HUES64 (cell line): Measurements from ENCODE around the gene PHLDB2.

ENCODE experiments used
- H3K27ac ChIP-seq: 2 replicates; pipeline ENCODE4 v1.7.0; 2013; ENCODE audit warnings: low read depth, low read length, inconsistent platforms
- H3K27me3 ChIP-seq: 2 replicates; pipeline ENCODE4 v1.6.1; 2013; ENCODE audit warnings: mild to moderate bottlenecking, low read length; ENCODE audit not compliant: insufficient read depth
- H3K36me3 ChIP-seq: 2 replicates; pipeline ENCODE4 v1.6.1; 2013; ENCODE audit warnings: mild to moderate bottlenecking, low read length; ENCODE audit not compliant: insufficient read depth
- H3K4me1 ChIP-seq: 2 replicates; pipeline ENCODE4 v1.6.1; 2013; ENCODE audit warnings: mild to moderate bottlenecking, low read length, moderate library complexity; ENCODE audit not compliant: insufficient read depth
- H3K4me3 ChIP-seq: 2 replicates; pipeline ENCODE4 v1.5.1; 2013; ENCODE audit warnings: mild to moderate bottlenecking, low read length, moderate library complexity
- H3K9ac ChIP-seq: 2 replicates; pipeline ENCODE4 v1.6.1; 2013; ENCODE audit warnings: mild to moderate bottlenecking, low read depth, low read length
- H3K9me3 ChIP-seq: 2 replicates; pipeline ENCODE4 v1.6.1; 2013; ENCODE audit warnings: low read depth, low read length; ENCODE audit not compliant: insufficient read depth
- WGBS: fragments of 150-250, 120-280 bp; methylation state at CpG from one replicate; pipeline ENCODE4 v1.1.7; 2013; ENCODE audit warnings: missing lambda C conversion rate; 5-methylcytosine and 5-hydroxymethylcytosine counted together

PHLDB2 gene

GRCh38 chr3:111850537-111850936, 8.5 kb upstream of the PHLDB2 start:
- H3K4me3 ChIP-seq = no peak overlapping the region
- no peaks in the 10 kb centered on the region for H3K27me3 ChIP-seq
- 94% methylated on average over 3 of the region's 3 CpGs for WGBS
- no peaks in the 10 kb centered on the region for H3K9me3 ChIP-seq
- H3K27ac ChIP-seq = no peak overlapping the region
- no peaks in the 10 kb centered on the region for H3K36me3 ChIP-seq
- peaks cover 22% of the 10 kb centered on the region for H3K4me1 ChIP-seq
- no peak overlapping the region for H3K9ac ChIP-seq

DNA sequence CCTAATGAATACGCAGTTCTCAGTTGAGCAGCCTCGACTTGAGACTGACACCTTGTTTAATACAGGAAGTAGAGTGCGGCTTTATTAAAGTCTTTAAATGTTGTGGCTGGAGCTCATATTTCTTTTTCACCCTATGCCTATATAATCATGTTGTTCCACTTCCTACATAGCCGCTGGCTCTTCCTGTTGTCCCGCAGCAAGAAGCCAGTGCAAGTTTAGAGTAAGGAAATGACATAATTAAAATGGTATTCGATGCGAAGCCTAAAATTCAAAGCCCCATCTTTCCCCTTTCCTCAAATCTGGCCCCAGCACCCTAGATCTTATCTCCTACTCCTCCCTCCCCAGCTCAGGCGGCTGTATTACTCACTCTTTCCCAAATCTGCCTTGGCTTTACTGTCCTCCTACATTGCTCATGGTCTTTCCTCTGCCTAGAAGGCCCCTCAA, 7.5 kb upstream of the PHLDB2 start:
- Histone ChIP-seq H3K9ac (no peak overlapping the region), H3K27me3 (peaks cover 3% of the 10 kb centered on the region; the same call in 1 of the 2 replicates), H3K4me3 (no peak overlapping the region), H3K36me3 (no peaks in the 10 kb centered on the region), H3K9me3 (no peaks in the 10 kb centered on the region), H3K27ac (no peak overlapping the region), H3K4me1 (peaks cover 22% of the 10 kb centered on the region)
- WGBS = 68% methylated on average over 6 of the region's 8 CpGs

GRCh38 chr3:111852540-111852939, 6.5 kb upstream of the PHLDB2 start:
- no peak overlapping the region for H3K4me3 ChIP-seq
- 93% methylated on average over 2 of the region's 3 CpGs for WGBS
- H3K27ac ChIP-seq = no peak overlapping the region
- H3K9ac ChIP-seq = no peak overlapping the region
- H3K4me1 ChIP-seq = peaks cover 22% of the 10 kb centered on the region
- H3K27me3 ChIP-seq = peaks cover 11% of the 10 kb centered on the region; the same call in 1 of the 2 replicates
- H3K36me3 ChIP-seq = no peaks in the 10 kb centered on the region
- no peaks in the 10 kb centered on the region for H3K9me3 ChIP-seq

GRCh38 chr3:111853068-111853467, 6.0 kb upstream of the PHLDB2 start:
- no peak overlapping the region for H3K27ac ChIP-seq

GRCh38 chr3:111854990-111855389, 4.1 kb upstream of the PHLDB2 start:
- H3K36me3 ChIP-seq = no peaks in the 10 kb centered on the region
- H3K9ac ChIP-seq = no peak overlapping the region
- WGBS = 90% methylated on average over 1 of the region's 2 CpGs
- H3K27me3 ChIP-seq = peaks cover 19% of the 10 kb centered on the region
- no peak overlapping the region for H3K4me3 ChIP-seq
- no peak overlapping the region for H3K27ac ChIP-seq
- no peaks in the 10 kb centered on the region for H3K9me3 ChIP-seq
- H3K4me1 ChIP-seq = peaks cover 22% of the 10 kb centered on the region

More at GRCh38 chr3:111853068-111853467, 6.0 kb upstream of the PHLDB2 start:
- Histone ChIP-seq H3K36me3 (no peaks in the 10 kb centered on the region), H3K27me3 (peaks cover 12% of the 10 kb centered on the region; the same call in 1 of the 2 replicates), H3K4me1 (peaks cover 21% of the 10 kb centered on the region), H3K4me3 (no peak overlapping the region), H3K9me3 (no peaks in the 10 kb centered on the region), H3K9ac (no peak overlapping the region)
- WGBS = 82% methylated on average over 1 of the region's 1 CpG

DNA sequence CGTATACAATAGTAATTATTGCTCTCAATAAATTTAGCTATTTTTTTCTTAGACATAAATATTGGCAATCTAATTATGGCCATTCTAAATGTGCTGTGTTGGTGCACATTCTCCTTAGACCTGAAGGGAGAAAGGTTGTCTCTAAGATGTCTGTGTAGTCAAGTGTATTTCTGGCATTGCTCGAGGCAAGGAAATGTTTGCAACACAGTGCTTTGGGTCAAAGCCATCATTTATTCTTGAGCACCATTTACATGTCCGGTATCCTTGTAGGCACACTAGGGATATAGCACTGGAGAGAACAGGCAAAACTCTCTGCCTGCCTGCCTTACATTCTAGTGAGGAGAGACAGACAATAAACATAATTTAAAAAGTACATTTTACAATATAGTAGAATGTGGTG, 2.6 kb upstream of the PHLDB2 start:
- no peak overlapping the region for H3K4me3 ChIP-seq
- H3K27ac ChIP-seq = no peak overlapping the region
- no peaks in the 10 kb centered on the region for H3K9me3 ChIP-seq
- H3K36me3 ChIP-seq = no peaks in the 10 kb centered on the region
- H3K27me3 ChIP-seq = peaks cover 24% of the 10 kb centered on the region
- H3K9ac ChIP-seq = no peak overlapping the region
- peaks cover 31% of the 10 kb centered on the region for H3K4me1 ChIP-seq
- WGBS = 94% methylated on average over 2 of the region's 3 CpGs

DNA sequence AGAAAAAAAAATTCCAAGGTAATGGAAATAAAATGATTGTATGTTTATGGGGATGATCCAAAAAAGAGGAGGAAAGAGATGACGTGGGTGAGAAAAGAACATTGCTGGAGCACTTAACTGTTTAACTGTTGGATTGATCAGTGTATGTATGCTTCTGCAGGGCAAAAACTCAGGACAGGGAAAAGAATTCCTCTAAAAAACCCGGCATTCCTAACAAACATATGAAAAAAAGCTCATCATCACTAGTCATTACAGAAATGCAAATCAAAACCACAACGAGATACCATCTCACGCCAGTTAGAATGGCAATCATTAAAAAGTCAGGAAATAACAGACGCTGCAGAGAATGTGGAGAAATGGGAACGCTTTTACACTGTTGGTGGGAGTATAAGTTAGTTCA, 1.6 kb upstream of the PHLDB2 start:
- no peaks in the 10 kb centered on the region for H3K9me3 ChIP-seq
- no peaks in the 10 kb centered on the region for H3K36me3 ChIP-seq
- H3K27ac ChIP-seq = no peak overlapping the region
- H3K4me1 ChIP-seq = peaks cover 29% of the 10 kb centered on the region
- no peak overlapping the region for H3K4me3 ChIP-seq
- WGBS = 76% methylated on average over 6 of the region's 6 CpGs
- H3K9ac ChIP-seq = no peak overlapping the region
- peaks cover 34% of the 10 kb centered on the region for H3K27me3 ChIP-seq

DNA sequence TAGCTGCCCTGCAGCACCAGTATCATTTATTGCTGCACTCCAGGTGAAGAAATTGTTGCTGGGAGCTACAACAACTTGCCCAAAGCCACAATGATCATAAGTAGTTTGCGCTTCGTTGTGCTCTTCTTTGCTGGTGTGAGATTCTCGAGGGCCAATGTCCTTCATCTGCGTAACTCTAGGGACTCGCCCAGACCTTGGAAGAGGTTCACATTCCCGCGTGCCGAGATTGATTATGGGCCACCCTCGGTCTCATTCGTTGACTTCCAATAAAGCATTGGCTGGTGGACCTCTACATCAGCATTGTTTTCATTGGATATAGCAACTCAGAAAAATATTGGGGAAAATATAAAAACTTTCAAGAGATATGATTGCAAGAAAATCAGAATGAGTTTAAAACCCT, 423 bp upstream of the PHLDB2 start:
- Histone ChIP-seq H3K9ac (no peak overlapping the region), H3K4me1 (peaks cover 37% of the 10 kb centered on the region), H3K36me3 (no peaks in the 10 kb centered on the region), H3K27me3 (peaks cover 46% of the 10 kb centered on the region), H3K9me3 (no peaks in the 10 kb centered on the region), H3K4me3 (peak overlapping the region; percentile 72), H3K27ac (no peak overlapping the region)
- 22% methylated on average over 10 of the region's 10 CpGs for WGBS

GRCh38 chr3:111859974-111860859, 1.2 kb downstream of the PHLDB2 start:
- under 1% methylated on average over 35 of the region's 35 CpGs for WGBS

DNA sequence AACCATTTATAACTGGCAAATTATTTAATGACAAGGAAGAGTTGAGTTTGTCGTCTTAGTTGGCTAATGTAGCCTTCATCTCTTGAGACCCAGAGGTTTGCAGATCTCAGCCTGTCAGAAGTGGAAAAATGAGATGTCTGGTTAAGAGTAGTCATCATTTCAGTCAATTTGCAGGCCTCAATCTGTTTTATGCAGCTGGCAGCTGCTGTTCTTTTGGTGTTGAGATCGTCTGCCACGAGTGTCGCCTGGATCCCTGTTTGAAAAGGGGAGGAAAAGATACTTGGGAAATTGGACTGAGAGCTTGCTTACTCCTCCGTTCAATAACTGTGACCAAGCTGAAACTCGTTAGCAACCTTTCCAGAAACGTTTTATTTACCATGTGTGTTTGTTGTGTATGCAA, 2.3 kb downstream of the PHLDB2 start:
- 28% methylated on average over 6 of the region's 7 CpGs for WGBS
- Histone ChIP-seq H3K4me3 (peak overlapping the region; percentile 72), H3K27ac (no peak overlapping the region), H3K4me1 (peaks cover 52% of the 10 kb centered on the region), H3K9me3 (no peaks in the 10 kb centered on the region), H3K9ac (peak overlapping the region; percentile 32; the same call in 1 of the 2 replicates), H3K27me3 (peaks cover 46% of the 10 kb centered on the region), H3K36me3 (no peaks in the 10 kb centered on the region)

More at GRCh38 chr3:111859974-111860859, 1.2 kb downstream of the PHLDB2 start:
- peak overlapping the region; percentile 72 for H3K4me3 ChIP-seq
- H3K9me3 ChIP-seq = no peaks in the 10 kb centered on the region
- H3K36me3 ChIP-seq = no peaks in the 10 kb centered on the region
- H3K27ac ChIP-seq = peak overlapping the region; percentile 84
- H3K4me1 ChIP-seq = peaks cover 47% of the 10 kb centered on the region
- peaks cover 48% of the 10 kb centered on the region for H3K27me3 ChIP-seq
- peak overlapping the region; percentile 95 for H3K9ac ChIP-seq

DNA sequence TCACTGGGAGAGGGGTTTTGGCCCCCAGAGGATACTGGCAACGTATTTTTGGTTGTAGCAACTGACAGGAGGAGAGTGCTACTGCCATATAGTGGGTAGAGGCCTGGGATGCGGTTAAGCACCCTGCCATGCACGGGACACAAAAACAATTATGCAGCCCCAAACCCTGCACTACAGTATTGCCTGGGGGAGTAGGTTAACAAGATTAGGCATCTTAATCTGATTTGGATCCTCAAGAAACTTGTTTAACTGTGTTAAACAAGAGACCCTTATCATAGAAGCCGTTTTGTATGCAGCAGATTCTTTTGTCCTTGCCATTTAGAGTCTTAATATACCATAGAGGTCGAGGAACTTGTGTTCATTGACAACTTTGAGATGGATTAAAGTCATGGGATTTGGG, 3.4 kb downstream of the PHLDB2 start:
- H3K9ac ChIP-seq = no peak overlapping the region
- peaks cover 38% of the 10 kb centered on the region for H3K27me3 ChIP-seq
- H3K27ac ChIP-seq = no peak overlapping the region
- H3K4me1 ChIP-seq = peaks cover 52% of the 10 kb centered on the region
- no peak overlapping the region for H3K4me3 ChIP-seq
- 45% methylated on average over 5 of the region's 5 CpGs for WGBS
- no peaks in the 10 kb centered on the region for H3K9me3 ChIP-seq
- H3K36me3 ChIP-seq = no peaks in the 10 kb centered on the region
